C4-2B (cell line): ENCODE data around the gene HRC.
A peak's percentile ranks its signal among the peaks of the same experiment; 100 is the strongest.

Experiments used
- H3K27ac ChIP-seq: fragments of 450-650 bp; 2 replicates; pipeline ENCODE4 v1.5.1; 2017
- ZFX ChIP-seq: fragments of 450-650 bp; IDR thresholded peaks from 2 replicates; pipeline ENCODE4 v1.6.1; 2017
- TF ChIP-seq, protein P1 (sequence below): fragments of 450-650 bp; conservative IDR thresholded peaks from 2 replicates; pipeline ENCODE4 v1.5.1; 2017; ENCODE audit warnings: mild to moderate bottlenecking

Gene HRC

DNA sequence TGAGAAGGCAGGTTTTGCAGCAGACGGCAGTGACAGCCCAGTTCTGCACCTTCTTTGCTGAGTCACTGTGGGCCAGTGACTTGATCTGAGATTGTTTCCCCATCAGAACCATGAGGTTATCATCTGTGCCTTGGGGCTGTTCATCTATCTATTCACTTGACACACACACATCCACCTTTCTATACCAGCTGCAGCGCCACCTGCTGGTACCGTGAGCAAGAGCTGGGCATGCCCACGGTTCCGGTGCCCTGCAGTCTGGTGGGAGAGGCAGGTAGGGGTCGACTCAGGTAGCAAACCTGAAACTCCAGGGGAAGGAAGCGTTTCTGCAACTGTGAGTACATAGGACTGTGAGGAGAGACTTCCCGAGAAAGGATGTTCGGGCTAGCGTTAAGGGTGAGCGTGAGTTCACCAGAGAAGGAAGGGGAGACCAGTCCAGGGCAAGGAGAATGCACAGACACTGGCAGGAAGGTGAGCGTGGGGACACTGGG is 48.5 kb downstream of the HRC start:
- no peak overlapping the region for H3K27ac ChIP-seq
- no peak for TF ChIP-seq ZFX
- TF ChIP-seq, protein P1, sequence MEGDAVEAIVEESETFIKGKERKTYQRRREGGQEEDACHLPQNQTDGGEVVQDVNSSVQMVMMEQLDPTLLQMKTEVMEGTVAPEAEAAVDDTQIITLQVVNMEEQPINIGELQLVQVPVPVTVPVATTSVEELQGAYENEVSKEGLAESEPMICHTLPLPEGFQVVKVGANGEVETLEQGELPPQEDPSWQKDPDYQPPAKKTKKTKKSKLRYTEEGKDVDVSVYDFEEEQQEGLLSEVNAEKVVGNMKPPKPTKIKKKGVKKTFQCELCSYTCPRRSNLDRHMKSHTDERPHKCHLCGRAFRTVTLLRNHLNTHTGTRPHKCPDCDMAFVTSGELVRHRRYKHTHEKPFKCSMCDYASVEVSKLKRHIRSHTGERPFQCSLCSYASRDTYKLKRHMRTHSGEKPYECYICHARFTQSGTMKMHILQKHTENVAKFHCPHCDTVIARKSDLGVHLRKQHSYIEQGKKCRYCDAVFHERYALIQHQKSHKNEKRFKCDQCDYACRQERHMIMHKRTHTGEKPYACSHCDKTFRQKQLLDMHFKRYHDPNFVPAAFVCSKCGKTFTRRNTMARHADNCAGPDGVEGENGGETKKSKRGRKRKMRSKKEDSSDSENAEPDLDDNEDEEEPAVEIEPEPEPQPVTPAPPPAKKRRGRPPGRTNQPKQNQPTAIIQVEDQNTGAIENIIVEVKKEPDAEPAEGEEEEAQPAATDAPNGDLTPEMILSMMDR, result peak; percentile 82

DNA sequence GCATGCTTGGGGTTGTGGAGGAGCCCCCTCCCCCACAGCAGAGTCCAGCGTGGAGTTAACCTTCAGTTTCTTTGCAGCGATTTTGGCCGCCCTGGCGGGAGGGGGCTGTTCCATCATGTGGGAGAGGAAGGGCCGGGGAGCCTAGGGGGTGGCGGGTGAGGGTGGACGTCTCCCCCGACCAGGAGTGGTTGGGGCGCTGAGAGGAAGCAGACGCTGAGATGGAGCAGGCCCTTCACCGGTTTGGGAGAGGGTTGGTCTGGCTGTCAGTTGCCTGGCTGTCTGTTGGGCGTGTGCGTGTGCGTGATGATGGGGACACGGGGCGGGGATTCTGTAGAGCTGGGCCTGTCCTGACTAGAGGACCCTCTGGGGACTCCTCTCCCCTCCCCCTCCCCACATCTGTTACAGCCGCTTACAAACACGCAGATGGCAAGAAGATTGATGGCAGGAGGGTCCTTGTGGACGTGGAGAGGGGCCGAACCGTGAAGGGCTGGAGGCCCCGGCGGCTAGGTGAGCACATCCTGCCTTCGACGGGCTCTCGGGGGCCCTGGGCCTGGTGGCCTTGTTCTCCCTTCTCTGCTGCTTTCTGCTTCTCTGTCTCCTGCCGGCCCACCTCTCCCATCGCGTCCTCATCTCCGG is 50.8 kb downstream of the HRC start:
- no peak for TF ChIP-seq ZFX
- TF ChIP-seq, protein P1, result no peak
- no peak overlapping the region for H3K27ac ChIP-seq

DNA sequence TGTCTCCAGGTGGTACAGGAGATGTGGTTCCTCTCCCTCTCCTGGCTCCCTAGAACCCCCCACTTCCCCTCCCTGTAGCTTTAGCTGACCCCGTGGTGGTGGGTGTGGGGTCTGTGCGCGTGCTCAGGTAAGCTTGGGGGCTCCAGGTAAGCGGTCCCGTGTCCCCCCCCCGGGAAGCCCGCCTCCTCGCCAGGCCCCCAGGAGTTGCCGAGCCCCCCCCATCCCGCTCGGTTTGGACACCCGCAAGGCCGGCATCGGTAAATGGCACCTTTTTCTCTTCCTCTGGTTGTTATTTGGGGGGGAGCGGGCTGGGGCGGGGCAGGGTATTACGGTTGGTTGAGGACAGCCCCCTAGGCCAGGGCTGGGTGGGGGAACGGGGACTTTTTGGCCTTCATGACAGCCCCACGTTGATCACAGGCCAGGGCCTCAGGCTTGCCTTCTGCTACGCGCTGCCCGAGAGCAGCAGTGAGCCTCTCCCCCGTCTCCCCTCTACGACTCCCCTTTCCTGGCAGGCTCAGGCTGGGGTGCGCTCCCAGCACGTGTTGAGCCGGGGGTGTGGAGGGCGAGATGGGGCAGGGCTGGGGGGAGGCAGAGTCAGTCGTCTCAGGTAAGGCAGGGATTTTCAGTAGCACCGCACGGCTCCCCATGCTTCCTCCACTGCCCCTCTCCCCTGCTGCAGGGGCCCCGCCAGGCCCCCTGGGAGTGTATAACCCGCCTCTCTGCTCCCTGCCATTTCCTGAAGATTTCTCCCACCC is 51.7 kb downstream of the HRC start:
- TF ChIP-seq ZFX, result no peak
- TF ChIP-seq, protein P1, result no peak
- H3K27ac ChIP-seq, result no peak overlapping the region

DNA sequence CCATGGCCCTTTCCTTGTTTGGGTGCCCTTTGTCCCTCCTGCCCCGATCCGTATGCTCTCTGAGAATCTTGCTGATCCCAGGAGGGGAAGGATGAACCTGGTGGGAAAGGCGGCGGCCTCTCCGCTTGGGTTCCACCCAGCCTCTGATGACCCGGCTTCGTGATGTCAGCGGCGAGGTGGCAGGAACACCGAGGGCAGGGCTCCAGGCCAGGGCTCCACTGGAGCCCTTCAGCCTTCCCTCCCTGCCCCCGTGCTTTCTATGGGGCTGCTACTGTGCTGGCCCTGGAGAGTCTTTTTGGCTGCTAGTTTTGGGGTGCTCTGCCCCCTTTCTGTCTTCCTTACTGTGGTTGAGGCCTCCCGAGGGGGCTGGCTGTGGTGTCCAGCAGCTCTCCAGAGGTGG is 52.9 kb downstream of the HRC start:
- H3K27ac ChIP-seq, result no peak overlapping the region
- TF ChIP-seq, protein P1, result no peak
- no peak for TF ChIP-seq ZFX
